Measurements from ENCODE around the gene SLC13A1. TPM values are rescaled to one million over a fixed set of nuclear protein-coding genes. Genes with fewer than 3 reads are reported as not detected.

SLC13A1 gene
- total and polyA plus RNA-seq, 4 experiments from 2014 or later = not detected

DNA sequence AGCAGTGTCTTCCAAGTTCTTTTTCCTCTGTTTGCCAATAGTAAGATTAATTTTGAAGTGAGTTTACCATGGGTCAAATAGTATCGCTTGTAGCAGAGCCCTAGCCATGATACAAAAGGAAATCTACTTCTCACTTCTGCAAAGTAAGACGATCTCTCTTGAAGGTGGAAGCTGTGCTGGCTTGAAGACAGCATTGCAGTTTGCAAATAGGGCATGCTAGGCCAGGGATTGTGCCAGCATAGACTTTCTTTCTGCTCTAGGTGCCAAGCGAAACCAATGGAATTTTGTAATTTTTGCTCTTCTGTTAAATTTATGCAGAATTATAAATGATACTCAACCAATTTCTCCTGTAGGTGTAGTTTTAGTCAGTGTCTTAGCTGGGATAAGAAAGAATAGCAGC is 74.5 kb downstream of the SLC13A1 start:
- Histone ChIP-seq H3K4me3 (ENCODE audit: low read length in 2 of 2) (no peak overlapping the region), H3K36me3 (ENCODE audit: insufficient read depth, low read length) (no peaks in the 10 kb centered on the region), H3K27me3 (ENCODE audit: insufficient read depth, low read length) (no peaks in the 10 kb centered on the region), H3K27ac (ENCODE audit: low read depth, low read length) (no peak overlapping the region), H3K9me3 (ENCODE audit: control insufficient read depth in 1 of 2, low read length in 2 of 2) (no peaks in the 10 kb centered on the region), H3K4me1 (ENCODE audit: insufficient read depth, low read length) (no peaks in the 10 kb centered on the region)
- intact Hi-C loops (cut with micrococcal nuclease) = no loop called here
- Mint-ChIP-seq H3K4me3 (no peak overlapping the region), H3K36me3 (no peaks in the 10 kb centered on the region), H3K27ac (no peak overlapping the region), H3K9me3 (peaks cover 0 to 8% (median 0%) of the 10 kb centered on the region in 8 donors), H3K4me1 (no peaks in the 10 kb centered on the region), H3K27me3 (no peaks in the 10 kb centered on the region)
- ChIA-PET CTCF (ENCODE audit: partially characterized antibody) (no interaction called here), POLR2A (ENCODE audit: partially characterized antibody) (no interaction called here)
- no peak for DNase-seq

- no peaks in the 10 kb centered on the region for H3K36me3 Mint-ChIP-seq
- H3K4me1 Mint-ChIP-seq = no peaks in the 10 kb centered on the region
- no peaks in the 10 kb centered on the region for H3K4me1 ChIP-seq (ENCODE audit: insufficient read depth, low read length)
- H3K27ac Mint-ChIP-seq = no peak overlapping the region
- no peak overlapping the region for H3K4me3 Mint-ChIP-seq
- no peak overlapping the region for H3K27ac ChIP-seq (ENCODE audit: low read depth, low read length)
- DNase-seq = no peak
- intact Hi-C loops (cut with micrococcal nuclease) = no loop called here
- peaks cover 0 to 8% (median 0%) of the 10 kb centered on the region in 8 donors for H3K9me3 Mint-ChIP-seq
- H3K36me3 ChIP-seq (ENCODE audit: insufficient read depth, low read length) = no peaks in the 10 kb centered on the region
- no peaks in the 10 kb centered on the region for H3K9me3 ChIP-seq (ENCODE audit: control insufficient read depth in 1 of 2, low read length in 2 of 2)
- ChIA-PET CTCF (ENCODE audit: partially characterized antibody) (no interaction called here), POLR2A (ENCODE audit: partially characterized antibody) (no interaction called here)
- H3K27me3 ChIP-seq (ENCODE audit: insufficient read depth, low read length) = no peaks in the 10 kb centered on the region
- H3K27me3 Mint-ChIP-seq = no peaks in the 10 kb centered on the region
- no peak overlapping the region for H3K4me3 ChIP-seq (ENCODE audit: low read length in 2 of 2)
Observed at GRCh38 chr7:123122916-123123315, 76.9 kb downstream of the SLC13A1 start.

DNA sequence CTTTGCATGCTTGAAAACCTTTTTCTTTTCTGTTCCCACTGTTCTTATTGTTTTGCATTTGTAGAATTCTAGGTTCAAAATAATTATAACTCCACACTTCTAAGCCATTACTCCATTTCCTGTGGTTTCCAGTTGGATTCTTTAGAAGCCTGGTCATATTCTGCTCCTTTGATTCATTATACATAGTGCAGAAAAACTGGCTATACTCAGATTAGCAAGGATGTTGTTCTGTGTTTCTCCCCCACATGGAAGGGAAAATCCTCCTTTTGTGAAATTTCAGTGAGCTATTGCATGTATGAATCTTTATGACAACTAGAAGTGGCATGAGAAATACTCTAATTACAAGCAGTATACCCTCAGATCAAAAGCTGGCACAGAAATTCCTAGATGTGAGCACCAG is 79.5 kb downstream of the SLC13A1 start:
- no peaks in the 10 kb centered on the region for H3K36me3 ChIP-seq (ENCODE audit: insufficient read depth, low read length)
- Mint-ChIP-seq H3K9me3 (peaks cover 0 to 8% (median 2%) of the 10 kb centered on the region in 8 donors), H3K4me1 (no peaks in the 10 kb centered on the region), H3K27me3 (no peaks in the 10 kb centered on the region), H3K36me3 (no peaks in the 10 kb centered on the region), H3K4me3 (no peak overlapping the region), H3K27ac (no peak overlapping the region)
- POLR2A ChIA-PET (ENCODE audit: partially characterized antibody) = no interaction called here
- H3K4me3 ChIP-seq (ENCODE audit: low read length in 2 of 2) = no peak overlapping the region
- DNase-seq = no peak
- H3K27ac ChIP-seq (ENCODE audit: low read depth, low read length) = no peak overlapping the region
- intact Hi-C loops (cut with micrococcal nuclease) = no loop called here
- no peaks in the 10 kb centered on the region for H3K9me3 ChIP-seq (ENCODE audit: control insufficient read depth in 1 of 2, low read length in 2 of 2)
- CTCF ChIA-PET (ENCODE audit: partially characterized antibody) = no interaction called here
- no peaks in the 10 kb centered on the region for H3K4me1 ChIP-seq (ENCODE audit: insufficient read depth, low read length)
- no peaks in the 10 kb centered on the region for H3K27me3 ChIP-seq (ENCODE audit: insufficient read depth, low read length)

DNA sequence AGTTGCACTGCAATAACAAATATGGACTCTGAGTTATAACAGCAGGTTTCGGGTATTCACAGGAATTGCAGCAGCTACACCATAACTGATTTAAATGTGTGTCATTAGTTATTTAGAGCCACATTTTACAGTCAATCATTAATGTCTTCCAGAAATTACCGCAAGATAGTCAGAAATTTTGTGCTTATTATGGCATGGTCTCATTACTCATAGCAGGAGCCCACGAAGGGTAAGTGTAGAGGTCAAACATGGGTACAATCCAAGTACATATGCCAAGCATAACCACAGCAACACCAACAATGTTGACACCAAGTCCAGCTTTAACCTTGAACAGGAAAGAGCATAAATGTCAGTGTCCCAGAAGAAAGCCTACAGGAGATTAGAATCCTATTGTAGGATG is 84.4 kb downstream of the SLC13A1 start:
- H3K27me3 Mint-ChIP-seq = no peaks in the 10 kb centered on the region
- peaks cover 0 to 11% (median 5%) of the 10 kb centered on the region in 8 donors for H3K9me3 Mint-ChIP-seq
- H3K4me3 ChIP-seq (ENCODE audit: low read length in 2 of 2) = no peak overlapping the region
- ChIA-PET CTCF (ENCODE audit: partially characterized antibody) (no interaction called here), POLR2A (ENCODE audit: partially characterized antibody) (no interaction called here)
- H3K27ac Mint-ChIP-seq = no peak overlapping the region
- no peaks in the 10 kb centered on the region for H3K36me3 ChIP-seq (ENCODE audit: insufficient read depth, low read length)
- no peaks in the 10 kb centered on the region for H3K36me3 Mint-ChIP-seq
- no peaks in the 10 kb centered on the region for H3K9me3 ChIP-seq (ENCODE audit: control insufficient read depth in 1 of 2, low read length in 2 of 2)
- H3K4me1 ChIP-seq (ENCODE audit: insufficient read depth, low read length) = no peaks in the 10 kb centered on the region
- H3K27me3 ChIP-seq (ENCODE audit: insufficient read depth, low read length) = no peaks in the 10 kb centered on the region
- H3K27ac ChIP-seq (ENCODE audit: low read depth, low read length) = no peak overlapping the region
- no peaks in the 10 kb centered on the region for H3K4me1 Mint-ChIP-seq
- no peak for DNase-seq
- intact Hi-C loops (cut with micrococcal nuclease) = no loop called here
- H3K4me3 Mint-ChIP-seq = no peak overlapping the region

DNA sequence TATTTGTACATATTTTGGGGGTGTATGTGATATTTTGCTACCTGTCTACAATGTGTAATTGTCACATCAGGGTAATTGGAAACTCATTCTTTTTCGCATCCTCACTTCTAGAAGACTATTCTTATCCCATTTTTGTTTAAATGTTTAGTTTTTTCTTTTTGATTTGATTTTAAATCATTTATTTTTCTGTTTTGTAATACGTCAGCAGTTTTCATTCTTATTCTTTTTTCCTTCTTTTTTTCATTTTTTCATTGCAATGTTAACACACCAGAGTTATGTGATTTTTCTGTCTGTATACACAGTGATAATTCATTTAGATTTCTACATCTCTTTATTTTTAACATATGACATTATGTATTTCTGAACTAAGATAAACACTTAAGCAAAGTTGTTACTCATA is 85.5 kb downstream of the SLC13A1 start:
- ChIA-PET CTCF (ENCODE audit: partially characterized antibody) (no interaction called here), POLR2A (ENCODE audit: partially characterized antibody) (no interaction called here)
- H3K27me3 Mint-ChIP-seq = no peaks in the 10 kb centered on the region
- H3K27me3 ChIP-seq (ENCODE audit: insufficient read depth, low read length) = no peaks in the 10 kb centered on the region
- intact Hi-C loops (cut with micrococcal nuclease) = no loop called here
- no peaks in the 10 kb centered on the region for H3K4me1 ChIP-seq (ENCODE audit: insufficient read depth, low read length)
- no peak overlapping the region for H3K27ac Mint-ChIP-seq
- H3K4me1 Mint-ChIP-seq = no peaks in the 10 kb centered on the region
- no peaks in the 10 kb centered on the region for H3K9me3 ChIP-seq (ENCODE audit: control insufficient read depth in 1 of 2, low read length in 2 of 2)
- DNase-seq = no peak
- H3K9me3 Mint-ChIP-seq = peaks cover 0 to 15% (median 5%) of the 10 kb centered on the region in 8 donors
- no peak overlapping the region for H3K4me3 ChIP-seq (ENCODE audit: low read length in 2 of 2)
- H3K27ac ChIP-seq (ENCODE audit: low read depth, low read length) = no peak overlapping the region
- no peaks in the 10 kb centered on the region for H3K36me3 ChIP-seq (ENCODE audit: insufficient read depth, low read length)
- no peak overlapping the region for H3K4me3 Mint-ChIP-seq
- no peaks in the 10 kb centered on the region for H3K36me3 Mint-ChIP-seq

DNA sequence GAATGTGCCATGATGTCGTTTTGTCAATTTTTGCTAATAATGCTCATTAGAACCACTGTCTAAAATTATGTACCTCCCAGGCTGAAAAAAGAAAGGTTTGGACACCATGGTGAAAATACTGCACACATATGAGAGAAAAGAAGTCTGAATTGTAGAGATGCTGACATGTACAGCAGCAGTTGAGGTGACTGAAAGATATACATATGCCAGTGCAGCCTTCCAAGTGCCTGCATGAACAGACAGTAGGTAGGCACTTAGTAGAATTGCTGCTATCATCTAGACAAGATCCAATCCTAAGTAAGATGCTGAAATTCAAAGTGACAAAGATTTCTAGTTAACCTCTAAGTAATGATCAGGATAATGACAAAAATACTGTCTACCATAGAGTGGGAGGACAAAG is 86.9 kb downstream of the SLC13A1 start:
- Mint-ChIP-seq H3K4me3 (no peak overlapping the region), H3K27me3 (no peaks in the 10 kb centered on the region), H3K36me3 (no peaks in the 10 kb centered on the region), H3K9me3 (peaks cover 0 to 20% (median 10%) of the 10 kb centered on the region in 8 donors), H3K27ac (no peak overlapping the region), H3K4me1 (no peaks in the 10 kb centered on the region)
- H3K27me3 ChIP-seq (ENCODE audit: insufficient read depth, low read length) = no peaks in the 10 kb centered on the region
- ChIA-PET CTCF (ENCODE audit: partially characterized antibody) (no interaction called here), POLR2A (ENCODE audit: partially characterized antibody) (no interaction called here)
- no peak for DNase-seq
- H3K27ac ChIP-seq (ENCODE audit: low read depth, low read length) = no peak overlapping the region
- intact Hi-C loops (cut with micrococcal nuclease) = no loop called here
- no peaks in the 10 kb centered on the region for H3K36me3 ChIP-seq (ENCODE audit: insufficient read depth, low read length)
- H3K9me3 ChIP-seq (ENCODE audit: control insufficient read depth in 1 of 2, low read length in 2 of 2) = peaks cover 0 to 7% of the 10 kb centered on the region in 2 donors
- H3K4me1 ChIP-seq (ENCODE audit: insufficient read depth, low read length) = no peaks in the 10 kb centered on the region
- no peak overlapping the region for H3K4me3 ChIP-seq (ENCODE audit: low read length in 2 of 2)

- ChIA-PET CTCF (ENCODE audit: partially characterized antibody) (no interaction called here), POLR2A (ENCODE audit: partially characterized antibody) (no interaction called here)
- no peak for DNase-seq
- H3K4me3 Mint-ChIP-seq = no peak overlapping the region
- H3K36me3 Mint-ChIP-seq = no peaks in the 10 kb centered on the region
- no peaks in the 10 kb centered on the region for H3K27me3 ChIP-seq (ENCODE audit: insufficient read depth, low read length)
- no peaks in the 10 kb centered on the region for H3K9me3 ChIP-seq (ENCODE audit: control insufficient read depth in 1 of 2, low read length in 2 of 2)
- no peaks in the 10 kb centered on the region for H3K27me3 Mint-ChIP-seq
- no peaks in the 10 kb centered on the region for H3K4me1 ChIP-seq (ENCODE audit: insufficient read depth, low read length)
- peaks cover 0 to 4% (median 3%) of the 10 kb centered on the region in 8 donors for H3K9me3 Mint-ChIP-seq
- no peak overlapping the region for H3K4me3 ChIP-seq (ENCODE audit: low read length in 2 of 2)
- H3K27ac ChIP-seq (ENCODE audit: low read depth, low read length) = no peak overlapping the region
- intact Hi-C loops (cut with micrococcal nuclease) = no loop called here
- no peak overlapping the region for H3K27ac Mint-ChIP-seq
- H3K4me1 Mint-ChIP-seq = no peaks in the 10 kb centered on the region
- H3K36me3 ChIP-seq (ENCODE audit: insufficient read depth, low read length) = no peaks in the 10 kb centered on the region
Observed at GRCh38 chr7:123099712-123100111, 100.1 kb downstream of the SLC13A1 start.

GRCh38 chr7:123096976-123097375 is 102.8 kb downstream of the SLC13A1 start:
- Histone ChIP-seq H3K36me3 (ENCODE audit: insufficient read depth, low read length) (no peaks in the 10 kb centered on the region), H3K27ac (ENCODE audit: low read depth, low read length) (no peak overlapping the region), H3K9me3 (ENCODE audit: control insufficient read depth in 1 of 2, low read length in 2 of 2) (no peaks in the 10 kb centered on the region), H3K4me1 (ENCODE audit: insufficient read depth, low read length) (no peaks in the 10 kb centered on the region), H3K4me3 (ENCODE audit: low read length in 2 of 2) (no peak overlapping the region), H3K27me3 (ENCODE audit: insufficient read depth, low read length) (no peaks in the 10 kb centered on the region)
- intact Hi-C loops (cut with micrococcal nuclease) = no loop called here
- H3K9me3 Mint-ChIP-seq = peaks cover 0 to 6% (median 3%) of the 10 kb centered on the region in 8 donors
- ChIA-PET CTCF (ENCODE audit: partially characterized antibody) (no interaction called here), POLR2A (ENCODE audit: partially characterized antibody) (no interaction called here)
- no peaks in the 10 kb centered on the region for H3K27me3 Mint-ChIP-seq
- no peaks in the 10 kb centered on the region for H3K4me1 Mint-ChIP-seq
- H3K36me3 Mint-ChIP-seq = no peaks in the 10 kb centered on the region
- H3K27ac Mint-ChIP-seq = no peak overlapping the region
- DNase-seq = no peak
- no peak overlapping the region for H3K4me3 Mint-ChIP-seq

All from CD4-positive, alpha-beta memory T cell (primary cell).